Measurements from ENCODE around the gene COL23A1.

The COL23A1 gene

DNA sequence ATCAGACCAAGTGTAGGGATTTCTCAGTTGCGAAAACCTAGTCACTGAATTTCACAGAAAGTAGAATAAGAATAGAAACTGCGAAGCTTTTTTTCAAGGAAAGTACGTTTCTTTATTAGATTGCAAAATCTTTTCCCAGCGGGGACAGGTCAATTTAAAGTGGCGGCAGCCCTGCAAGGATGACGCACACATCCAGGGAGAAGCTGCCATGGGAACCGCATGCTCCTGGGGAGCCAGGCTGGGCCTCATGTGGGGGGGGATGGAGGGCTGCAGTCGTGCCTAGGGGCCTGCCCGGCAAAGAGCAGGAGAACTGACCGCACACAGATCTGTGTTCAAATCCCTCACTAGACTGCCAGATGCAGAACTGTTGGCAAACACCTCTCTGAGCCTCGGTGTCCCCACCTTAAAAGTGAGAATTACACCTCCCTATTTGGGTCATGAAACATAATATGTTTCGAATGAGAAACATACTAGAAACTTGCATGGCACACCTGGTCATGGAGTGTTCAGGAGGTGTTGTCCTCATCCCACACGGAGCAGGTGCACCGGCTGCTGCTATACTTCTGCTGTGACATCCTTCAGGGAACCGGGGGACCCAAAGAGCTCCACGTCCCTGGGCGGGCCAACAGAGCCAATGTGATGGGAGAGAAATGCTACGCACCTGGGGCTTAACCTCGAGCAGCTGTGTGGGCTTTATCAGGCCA is 229.8 kb downstream of the COL23A1 start:
- no peak for DNase-seq (ENCODE audit: low read depth)

DNA sequence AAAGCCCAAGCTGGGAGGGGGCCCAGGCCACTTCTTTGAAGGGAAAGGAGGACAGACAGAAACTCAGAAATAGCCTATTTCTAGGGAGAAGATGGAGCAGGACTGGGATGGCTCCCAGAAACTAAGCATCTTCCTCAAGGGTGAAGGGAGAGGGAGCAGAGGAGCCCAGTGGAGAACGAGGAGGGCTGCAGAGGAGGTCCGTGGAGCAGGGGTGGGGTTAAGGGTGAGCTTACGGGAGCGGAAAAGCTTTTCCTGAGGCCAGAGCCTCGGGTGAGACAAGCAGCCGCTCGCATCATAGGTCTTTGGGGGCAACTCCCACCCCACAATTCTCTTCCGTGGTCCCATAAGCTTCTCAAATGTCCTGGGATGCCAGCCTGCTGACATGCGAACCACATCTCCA is 230.5 kb downstream of the COL23A1 start:
- no peak for DNase-seq (ENCODE audit: low read depth)

GRCh38 chr5:178357678-178358077 is 232.5 kb downstream of the COL23A1 start:
- no peak for DNase-seq (ENCODE audit: low read depth)

DNA sequence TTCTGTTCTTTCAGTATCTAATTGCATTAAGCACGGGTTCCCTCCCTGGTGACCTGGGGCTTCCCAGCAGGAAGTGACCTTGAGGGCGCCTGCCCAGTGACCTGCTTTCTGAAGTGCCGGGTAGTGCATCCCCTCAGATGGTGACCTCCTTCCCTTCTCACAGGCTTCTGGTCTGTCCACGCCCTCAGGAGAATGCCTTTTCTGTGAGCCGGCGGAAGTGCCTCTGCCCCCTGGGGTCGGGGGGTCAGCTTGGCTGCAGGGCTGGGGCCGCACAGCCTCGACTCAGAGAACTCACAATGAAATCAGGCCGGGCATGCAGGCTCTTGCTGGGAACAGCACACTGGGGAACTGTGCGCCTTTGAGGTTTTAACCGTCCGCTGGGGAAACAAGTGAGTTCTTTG is 233.1 kb downstream of the COL23A1 start:
- no peak for DNase-seq (ENCODE audit: low read depth)

DNA sequence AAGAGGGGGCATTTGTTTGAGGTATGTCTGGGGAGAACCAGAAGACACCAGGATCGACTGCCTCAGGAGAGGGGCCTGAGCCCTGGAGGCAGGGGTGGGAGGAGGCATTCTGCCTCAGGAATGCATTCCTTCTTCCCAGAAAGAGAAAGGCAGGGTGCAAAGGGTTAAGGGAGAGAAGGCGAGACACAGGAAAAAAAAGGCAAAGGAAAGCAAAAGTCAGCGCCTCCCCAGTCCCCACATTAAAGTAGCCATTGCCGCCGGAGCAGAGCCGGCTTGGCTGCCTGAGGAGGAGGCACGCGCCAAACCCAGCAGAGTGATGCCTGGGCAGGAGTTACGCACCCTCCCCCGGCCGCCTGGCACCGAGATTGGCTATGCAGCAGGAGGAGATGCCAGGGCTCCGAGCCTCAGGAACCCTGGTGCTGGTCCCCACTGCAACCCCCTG is 233.7 kb downstream of the COL23A1 start:
- no peak for DNase-seq (ENCODE audit: low read depth)

- DNase-seq (ENCODE audit: low read depth), result no peak
Measured at GRCh38 chr5:178355671-178356070, 234.5 kb downstream of the COL23A1 start.

GRCh38 chr5:178353461-178353860 is 236.7 kb downstream of the COL23A1 start:
- DNase-seq (ENCODE audit: low read depth), result no peak

DNA sequence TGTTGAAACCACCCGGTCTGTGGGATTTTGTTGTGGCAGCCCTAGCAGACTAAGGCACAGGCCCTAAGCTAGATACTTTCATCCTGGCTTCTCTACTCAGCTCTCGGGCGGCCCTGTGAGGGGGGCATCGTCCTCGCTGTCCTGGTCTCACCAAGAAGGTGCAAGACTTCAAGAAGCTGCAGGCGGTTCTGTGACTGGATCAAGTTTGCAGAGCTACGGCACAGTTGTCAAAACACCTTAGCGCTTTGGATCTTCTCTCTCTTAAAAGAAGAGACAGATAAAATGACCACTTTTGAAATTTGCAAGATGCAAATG is 238.2 kb downstream of the COL23A1 start:
- DNase-seq (ENCODE audit: low read depth), result no peak

DNA sequence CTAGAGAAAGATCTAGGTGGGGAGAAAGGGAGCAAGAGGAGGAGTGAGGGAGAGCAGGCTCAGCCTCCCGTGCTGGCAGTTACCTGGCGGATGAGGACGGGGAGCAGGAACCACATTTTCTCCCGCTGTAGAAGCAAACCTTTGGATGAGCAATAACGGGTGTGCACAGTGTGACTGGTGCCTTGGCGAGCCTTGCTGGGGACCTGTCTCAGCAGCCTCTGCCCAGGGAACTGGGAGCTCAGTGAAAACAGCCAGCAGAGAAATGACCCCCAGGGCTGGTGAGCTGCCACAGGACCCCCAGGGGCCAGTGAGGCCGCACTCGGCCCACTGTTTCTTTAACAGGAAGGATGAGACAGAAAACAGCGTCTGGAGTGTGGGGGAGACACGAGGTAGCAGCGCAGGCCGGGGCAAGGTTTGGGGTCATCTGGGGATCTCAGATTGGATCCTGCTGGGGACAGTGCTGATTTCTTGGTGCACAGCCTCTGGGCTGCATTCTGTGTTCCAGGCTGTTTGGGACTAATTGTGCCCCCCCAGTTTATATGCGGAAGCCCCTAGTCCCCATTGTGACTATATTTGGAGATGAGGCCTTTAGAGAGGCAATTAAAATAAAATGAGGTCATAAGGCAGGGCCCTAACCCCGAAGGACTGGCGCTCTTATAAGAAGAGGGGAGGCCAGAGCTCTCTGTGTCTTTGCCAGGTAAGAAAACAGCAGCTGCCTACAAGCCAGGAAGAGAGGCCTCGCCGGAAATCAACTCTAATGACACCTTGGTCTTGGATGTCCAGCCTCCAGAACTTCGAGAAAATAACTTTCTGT is 238.8 kb downstream of the COL23A1 start:
- no peak for DNase-seq (ENCODE audit: low read depth)

- DNase-seq (ENCODE audit: low read depth), result no peak
Measured at GRCh38 chr5:178350361-178351220, 239.6 kb downstream of the COL23A1 start.

- no peak for DNase-seq (ENCODE audit: low read depth)
Measured at GRCh38 chr5:178349625-178350353, 240.4 kb downstream of the COL23A1 start.

GRCh38 chr5:178349075-178349511 is 241.1 kb downstream of the COL23A1 start:
- no peak for DNase-seq (ENCODE audit: low read depth)

GRCh38 chr5:178348356-178349074 is 241.7 kb downstream of the COL23A1 start:
- DNase-seq (ENCODE audit: low read depth), result no peak

DNA sequence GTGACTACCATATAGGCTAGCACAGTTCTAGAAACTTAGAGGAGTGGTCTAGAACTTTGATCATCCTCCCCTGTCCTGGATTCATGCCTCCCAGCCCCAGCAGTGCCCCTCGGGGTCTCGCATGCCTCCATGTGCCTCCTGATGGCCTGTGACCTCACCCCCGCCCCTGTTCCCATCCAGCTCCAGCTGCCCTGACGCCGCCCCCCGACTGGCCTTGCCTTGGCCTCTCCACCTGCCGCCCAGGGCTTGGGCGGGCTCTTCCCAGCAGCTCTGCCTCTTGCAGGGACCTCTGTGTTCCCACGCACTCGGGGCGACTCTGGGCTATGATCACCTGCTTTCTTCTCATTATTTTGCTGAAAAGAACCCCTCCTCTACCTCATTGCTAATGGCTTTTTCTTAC is 242.2 kb downstream of the COL23A1 start:
- no peak for DNase-seq (ENCODE audit: low read depth)

- no peak for DNase-seq (ENCODE audit: low read depth)
Measured at GRCh38 chr5:178346607-178347334, 243.4 kb downstream of the COL23A1 start.

GRCh38 chr5:178343306-178343705 is 246.9 kb downstream of the COL23A1 start:
- no peak for DNase-seq (ENCODE audit: low read depth)

DNA sequence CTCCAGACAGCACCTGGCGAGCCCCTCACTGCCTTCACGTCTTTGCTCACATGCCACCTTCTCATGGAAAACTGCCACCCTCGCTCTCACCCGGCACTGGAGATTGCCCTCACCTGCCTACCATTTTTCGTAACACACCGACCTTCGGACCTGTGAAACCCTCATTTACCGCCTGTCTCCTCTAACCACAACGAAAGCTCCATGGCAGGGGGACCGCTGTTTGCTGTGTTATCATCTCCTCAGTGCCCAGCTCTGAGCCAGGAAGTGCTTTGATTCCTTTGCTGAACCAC is 248.4 kb downstream of the COL23A1 start:
- DNase-seq (ENCODE audit: low read depth), result no peak

GRCh38 chr5:178341091-178341850 is 248.9 kb downstream of the COL23A1 start:
- no peak for DNase-seq (ENCODE audit: low read depth)

DNA sequence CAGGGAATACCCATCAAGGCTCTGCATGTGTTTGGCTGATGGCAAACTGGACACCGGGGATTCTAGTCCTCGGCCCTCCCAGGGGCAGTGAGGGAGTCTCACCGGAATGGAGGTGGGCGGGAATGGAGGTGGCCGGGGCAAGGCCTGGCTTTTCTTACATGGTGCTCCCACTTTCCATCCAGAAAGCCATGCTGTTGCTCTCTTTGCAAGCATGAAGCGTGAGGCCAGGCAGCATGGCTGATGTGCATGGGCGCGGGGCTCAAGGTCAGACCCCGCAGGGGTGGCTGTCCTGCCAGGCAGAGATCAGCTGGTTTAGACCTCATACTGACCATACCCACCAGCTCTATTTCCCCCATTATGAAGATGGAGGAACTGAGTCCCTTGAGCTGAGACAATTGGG is 249.6 kb downstream of the COL23A1 start:
- no peak for DNase-seq (ENCODE audit: low read depth)

GRCh38 chr5:178340187-178340586 is 250.0 kb downstream of the COL23A1 start:
- DNase-seq (ENCODE audit: low read depth), result no peak
